Kidney epithelial cell (primary cell): ENCODE data around the gene CORO7. TPM values are rescaled to one million over a fixed set of nuclear protein-coding genes. Genes with fewer than 3 reads are reported as not detected.

Source experiments
- DNase-seq: peaks from one replicate; pipeline ENCODE4 v3.0.0-alpha.2; 2010; ENCODE audit warnings: low read depth
- H3K27me3 ChIP-seq: 2 replicates; pipeline ENCODE4 v1.6.0; 2011; ENCODE audit warnings: low read length; ENCODE audit not compliant: control insufficient read depth, insufficient read depth
- H3K36me3 ChIP-seq: 2 replicates; pipeline ENCODE4 v1.5.1; 2011; ENCODE audit warnings: low read length; ENCODE audit not compliant: control insufficient read depth, insufficient read depth
- H3K4me3 ChIP-seq: 2 replicates; pipeline ENCODE4 v1.5.1; 2011; ENCODE audit warnings: low read depth, mild to moderate bottlenecking, control low read depth, low read length
- total RNA-seq: library from RNA; depleted of rRNA; stranded (reverse); fragments of >200 nt; gene quantifications from 2 replicates; pipeline ENCODE4 v1.2.3, GENCODE V29; 2015
- TF ChIP-seq, protein P1 (sequence below): IDR thresholded peaks from 2 replicates; pipeline ENCODE4 v1.5.1; 2011; ENCODE audit warnings: mild to moderate bottlenecking, moderate library complexity, low read length, control low read depth, inconsistent platforms; ENCODE audit not compliant: insufficient read depth, poor library complexity, severe bottlenecking

CORO7 gene
- total RNA-seq, 1 donor from 2014 or later = 57.3 TPM

DNA sequence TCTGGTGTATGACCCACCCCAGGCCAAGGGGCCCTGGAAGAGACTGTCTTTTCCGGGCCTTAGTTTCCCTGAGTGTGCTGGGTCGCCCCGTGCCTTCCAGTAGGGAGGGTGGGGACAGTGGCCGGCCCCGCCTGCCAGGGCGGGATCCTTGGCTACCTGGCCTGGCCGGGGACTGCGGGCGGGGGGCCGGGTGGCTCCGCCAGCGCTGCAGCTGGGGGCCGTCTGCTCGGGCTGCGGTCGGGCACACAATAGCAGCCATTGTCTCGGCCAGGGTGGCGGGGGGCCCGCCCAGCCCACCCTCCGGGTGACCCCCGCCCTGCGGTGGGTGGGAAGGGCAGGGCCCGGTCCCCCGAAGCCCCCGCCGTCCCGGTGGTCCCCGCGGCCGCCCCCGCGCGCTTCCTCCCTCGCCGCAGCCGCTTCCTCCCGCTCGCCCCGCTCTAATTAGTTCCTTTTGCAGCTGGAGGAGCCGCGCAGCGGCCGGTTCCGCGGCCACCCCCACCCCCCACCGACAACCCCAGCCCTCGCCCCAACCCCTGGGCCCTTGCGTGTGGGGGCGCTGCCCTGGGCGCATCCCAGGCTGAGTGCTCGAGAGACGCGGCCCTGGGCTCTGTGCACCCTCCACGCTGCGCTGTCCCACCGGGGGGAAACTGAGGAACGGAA lies 88.9 kb downstream of the CORO7 start:
- DNase-seq = no peak
- H3K4me3 ChIP-seq = peak overlapping the region; percentile 27
- TF ChIP-seq, protein P1, sequence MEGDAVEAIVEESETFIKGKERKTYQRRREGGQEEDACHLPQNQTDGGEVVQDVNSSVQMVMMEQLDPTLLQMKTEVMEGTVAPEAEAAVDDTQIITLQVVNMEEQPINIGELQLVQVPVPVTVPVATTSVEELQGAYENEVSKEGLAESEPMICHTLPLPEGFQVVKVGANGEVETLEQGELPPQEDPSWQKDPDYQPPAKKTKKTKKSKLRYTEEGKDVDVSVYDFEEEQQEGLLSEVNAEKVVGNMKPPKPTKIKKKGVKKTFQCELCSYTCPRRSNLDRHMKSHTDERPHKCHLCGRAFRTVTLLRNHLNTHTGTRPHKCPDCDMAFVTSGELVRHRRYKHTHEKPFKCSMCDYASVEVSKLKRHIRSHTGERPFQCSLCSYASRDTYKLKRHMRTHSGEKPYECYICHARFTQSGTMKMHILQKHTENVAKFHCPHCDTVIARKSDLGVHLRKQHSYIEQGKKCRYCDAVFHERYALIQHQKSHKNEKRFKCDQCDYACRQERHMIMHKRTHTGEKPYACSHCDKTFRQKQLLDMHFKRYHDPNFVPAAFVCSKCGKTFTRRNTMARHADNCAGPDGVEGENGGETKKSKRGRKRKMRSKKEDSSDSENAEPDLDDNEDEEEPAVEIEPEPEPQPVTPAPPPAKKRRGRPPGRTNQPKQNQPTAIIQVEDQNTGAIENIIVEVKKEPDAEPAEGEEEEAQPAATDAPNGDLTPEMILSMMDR = no peak
- H3K36me3 ChIP-seq = peaks cover 1% of the 10 kb centered on the region
- no peaks in the 10 kb centered on the region for H3K27me3 ChIP-seq

DNA sequence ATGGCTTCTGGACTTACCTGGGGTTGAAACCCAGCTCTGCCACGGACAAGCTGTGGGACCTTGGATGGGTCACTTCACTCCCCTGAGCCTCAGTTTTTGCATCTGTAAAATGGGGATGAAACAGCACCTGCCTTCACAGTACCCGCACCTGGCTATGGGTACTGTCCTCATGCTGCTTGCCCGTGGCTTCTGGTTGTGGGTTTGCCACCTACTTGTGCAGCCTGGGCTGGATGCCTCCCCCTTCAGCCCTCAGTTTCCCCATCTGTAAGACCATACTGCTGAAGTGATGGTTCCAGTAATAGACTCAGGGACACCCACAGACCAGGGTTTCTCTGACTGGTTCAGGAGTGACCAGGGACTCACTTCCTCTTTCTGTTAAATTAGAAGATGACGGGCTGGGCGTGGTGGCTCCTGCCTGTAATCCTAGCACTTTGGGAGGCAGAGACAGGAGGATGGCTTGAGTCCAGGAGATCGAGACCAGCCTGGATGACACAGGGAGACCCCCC lies 91.1 kb downstream of the CORO7 start:
- no peak overlapping the region for H3K4me3 ChIP-seq
- no peaks in the 10 kb centered on the region for H3K36me3 ChIP-seq
- TF ChIP-seq, protein P1 = no peak
- no peaks in the 10 kb centered on the region for H3K27me3 ChIP-seq
- DNase-seq = no peak

DNA sequence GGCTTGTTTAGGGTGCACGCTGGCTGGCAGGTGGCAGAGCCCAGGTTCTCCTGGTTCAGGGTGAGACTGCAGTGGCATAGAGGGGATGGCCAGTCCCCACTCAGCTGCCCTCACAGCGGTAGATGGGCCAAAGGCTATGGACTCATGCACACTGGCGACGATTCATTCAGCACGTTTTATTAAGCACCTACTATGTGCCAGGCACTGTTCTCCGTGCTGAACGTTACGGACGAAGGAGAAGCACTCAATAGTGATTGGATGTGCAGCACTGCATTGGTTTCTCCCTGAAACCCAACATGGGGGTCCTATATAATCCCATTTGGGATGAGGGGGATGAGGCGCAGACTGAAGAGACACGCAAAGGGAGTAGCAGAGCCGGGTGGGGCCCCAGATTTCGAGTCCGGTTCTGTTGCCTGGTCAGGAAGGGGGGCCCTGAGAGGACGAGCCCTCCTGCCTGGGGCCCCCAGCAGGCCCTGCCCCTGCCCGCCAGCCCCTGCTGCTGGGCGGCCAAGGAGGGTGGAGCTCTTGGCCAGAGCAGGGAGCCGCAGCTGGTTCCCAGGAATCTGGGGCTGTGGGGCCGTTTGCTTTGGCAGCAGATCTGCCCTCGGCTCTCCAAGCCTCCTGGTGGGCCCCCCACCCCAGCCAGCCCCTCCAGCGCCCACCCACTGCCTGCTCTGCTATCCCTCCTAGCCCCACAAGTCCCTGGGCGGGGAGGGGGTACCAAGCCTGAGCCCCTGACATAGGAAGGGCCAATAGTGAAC lies 91.7 kb downstream of the CORO7 start:
- no peak for DNase-seq
- no peaks in the 10 kb centered on the region for H3K27me3 ChIP-seq
- TF ChIP-seq, protein P1 = no peak
- H3K4me3 ChIP-seq = no peak overlapping the region
- no peaks in the 10 kb centered on the region for H3K36me3 ChIP-seq

- TF ChIP-seq, protein P1 = no peak
- H3K4me3 ChIP-seq = no peak overlapping the region
Measured at GRCh38 chr16:4323845-4324488, 92.4 kb downstream of the CORO7 start.

GRCh38 chr16:4323071-4323844 lies 93.1 kb downstream of the CORO7 start:
- DNase-seq = no peak
- H3K36me3 ChIP-seq = no peaks in the 10 kb centered on the region
- no peak overlapping the region for H3K4me3 ChIP-seq
- TF ChIP-seq, protein P1 = no peak
- no peaks in the 10 kb centered on the region for H3K27me3 ChIP-seq

More at GRCh38 chr16:4323845-4324488, 92.4 kb downstream of the CORO7 start:
- Histone ChIP-seq H3K36me3 (no peaks in the 10 kb centered on the region), H3K27me3 (no peaks in the 10 kb centered on the region)
- no peak for DNase-seq
